ENCODE measurements around the gene MOB3A.

Gene MOB3A

DNA sequence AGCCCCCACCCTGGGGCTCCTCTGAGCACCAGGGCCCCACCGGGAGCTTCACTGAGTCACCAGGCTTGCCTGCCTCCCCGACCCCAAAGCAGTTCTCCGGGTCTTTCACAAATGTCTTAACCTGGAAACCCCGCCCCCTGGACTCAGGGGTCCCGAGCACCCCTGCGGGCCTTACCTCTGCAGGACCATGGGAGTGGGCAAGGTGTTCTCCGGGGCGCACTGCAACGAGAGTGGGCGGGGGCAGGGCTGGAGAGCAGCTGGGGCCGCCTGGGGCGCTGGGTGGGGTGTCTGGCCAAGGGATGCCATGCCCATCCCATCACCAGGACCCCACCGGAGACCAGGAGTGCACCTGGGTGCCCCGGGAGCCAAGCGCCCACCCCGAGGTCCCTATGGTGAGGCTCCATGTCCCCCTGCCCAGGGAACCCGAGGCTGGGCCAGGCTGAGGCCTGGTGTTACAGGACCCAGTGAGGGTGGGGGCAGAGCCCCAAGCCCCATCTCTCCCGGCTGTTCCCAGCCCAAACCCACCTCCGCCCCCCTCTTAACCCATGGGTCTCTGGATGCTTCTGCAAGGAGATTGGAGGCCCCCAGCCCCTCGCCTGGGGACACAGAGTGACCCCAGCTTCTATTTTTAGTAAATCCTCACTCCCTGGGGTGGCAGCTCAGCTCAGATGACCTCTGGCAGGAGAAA, 56.0 kb downstream of the MOB3A start:
- peaks cover 41% of the 10 kb centered on the region for H3K79me2 ChIP-seq (ENCODE audit: low read length)
- peaks cover 77% of the 10 kb centered on the region for H4K20me1 ChIP-seq (ENCODE audit: insufficient read depth, low read length)
- H3K27ac ChIP-seq (ENCODE audit: low read length): peak overlapping the region; percentile 87; the same call in 1 of the 2 replicates
- no peak overlapping the region for H2AFZ ChIP-seq (ENCODE audit: low read depth, low read length)
- H3K4me2 ChIP-seq (ENCODE audit: low read length): no peak overlapping the region
- H3K9me3 ChIP-seq (ENCODE audit: insufficient read depth, low read length): no peaks in the 10 kb centered on the region
- H3K9ac ChIP-seq (ENCODE audit: low read length): no peak overlapping the region
- peaks cover 42% of the 10 kb centered on the region for H3K4me1 ChIP-seq (ENCODE audit: low read length)
- no peaks in the 10 kb centered on the region for H3K27me3 ChIP-seq (ENCODE audit: low read depth, low read length)
- peaks cover 60% of the 10 kb centered on the region for H3K36me3 ChIP-seq (replicated peaks; ENCODE audit: low read depth, low read length)
- no peak overlapping the region for H3K4me3 ChIP-seq (ENCODE audit: low read length)
- no peak for TF ChIP-seq EZH2phosphoT487 (IDR thresholded peaks at IDR 0.05; ENCODE audit: low read depth)
- TF ChIP-seq, protein P1, sequence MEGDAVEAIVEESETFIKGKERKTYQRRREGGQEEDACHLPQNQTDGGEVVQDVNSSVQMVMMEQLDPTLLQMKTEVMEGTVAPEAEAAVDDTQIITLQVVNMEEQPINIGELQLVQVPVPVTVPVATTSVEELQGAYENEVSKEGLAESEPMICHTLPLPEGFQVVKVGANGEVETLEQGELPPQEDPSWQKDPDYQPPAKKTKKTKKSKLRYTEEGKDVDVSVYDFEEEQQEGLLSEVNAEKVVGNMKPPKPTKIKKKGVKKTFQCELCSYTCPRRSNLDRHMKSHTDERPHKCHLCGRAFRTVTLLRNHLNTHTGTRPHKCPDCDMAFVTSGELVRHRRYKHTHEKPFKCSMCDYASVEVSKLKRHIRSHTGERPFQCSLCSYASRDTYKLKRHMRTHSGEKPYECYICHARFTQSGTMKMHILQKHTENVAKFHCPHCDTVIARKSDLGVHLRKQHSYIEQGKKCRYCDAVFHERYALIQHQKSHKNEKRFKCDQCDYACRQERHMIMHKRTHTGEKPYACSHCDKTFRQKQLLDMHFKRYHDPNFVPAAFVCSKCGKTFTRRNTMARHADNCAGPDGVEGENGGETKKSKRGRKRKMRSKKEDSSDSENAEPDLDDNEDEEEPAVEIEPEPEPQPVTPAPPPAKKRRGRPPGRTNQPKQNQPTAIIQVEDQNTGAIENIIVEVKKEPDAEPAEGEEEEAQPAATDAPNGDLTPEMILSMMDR (IDR thresholded peaks at IDR 0.05; ENCODE audit: low read depth, low read length): no peak

DNA sequence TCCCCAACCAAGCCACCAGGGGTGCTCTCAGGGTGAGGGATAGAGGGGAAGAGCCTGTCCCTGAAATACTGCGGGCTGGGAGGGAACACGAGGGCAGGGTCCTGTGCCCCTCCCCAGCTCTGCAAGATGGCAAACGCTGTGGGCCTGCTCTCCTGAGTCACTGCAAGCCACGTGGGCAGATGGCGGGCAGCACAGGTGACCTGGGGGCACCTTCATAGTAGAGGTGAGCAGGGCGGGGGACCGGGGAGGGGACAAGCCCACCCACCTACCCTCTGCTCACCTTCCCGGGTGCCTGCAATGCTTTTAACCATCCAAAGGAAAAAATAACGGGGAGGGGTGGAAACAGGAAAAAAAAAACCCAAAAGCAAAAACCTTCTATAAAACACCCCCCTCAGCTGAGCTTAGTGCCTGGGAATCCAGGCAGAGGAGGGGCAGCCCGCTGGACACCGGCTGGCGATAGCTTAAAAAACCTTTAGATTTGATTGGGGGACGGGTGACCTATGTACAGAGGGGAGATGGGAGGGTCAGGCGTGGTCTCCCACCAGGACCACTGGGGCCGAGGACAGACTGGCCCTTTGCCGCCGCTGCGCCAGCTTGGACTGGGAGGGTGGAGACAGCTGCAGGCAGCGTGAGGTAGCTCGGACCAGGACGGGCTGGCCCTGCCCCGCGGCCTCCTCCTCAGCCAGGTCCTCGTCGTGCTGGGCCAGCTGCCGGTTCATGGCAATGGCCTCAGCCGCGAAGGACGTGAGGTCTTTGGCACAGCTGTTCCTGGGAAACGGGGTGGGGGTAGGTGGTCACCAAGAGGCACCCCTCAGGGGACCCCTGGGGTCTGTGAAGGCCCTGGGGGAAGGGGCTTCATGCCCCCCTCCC, 56.8 kb downstream of the MOB3A start:
- peaks cover 69% of the 10 kb centered on the region for H4K20me1 ChIP-seq (ENCODE audit: insufficient read depth, low read length)
- peaks cover 33% of the 10 kb centered on the region for H3K79me2 ChIP-seq (ENCODE audit: low read length)
- no peak overlapping the region for H3K4me3 ChIP-seq (ENCODE audit: low read length)
- peaks cover 52% of the 10 kb centered on the region for H3K36me3 ChIP-seq (replicated peaks; ENCODE audit: low read depth, low read length)
- TF ChIP-seq EZH2phosphoT487 (IDR thresholded peaks at IDR 0.05; ENCODE audit: low read depth): no peak
- TF ChIP-seq, protein P1 (IDR thresholded peaks at IDR 0.05; ENCODE audit: low read depth, low read length): no peak
- no peak overlapping the region for H3K27ac ChIP-seq (ENCODE audit: low read length)
- H3K9ac ChIP-seq (ENCODE audit: low read length): no peak overlapping the region
- H3K4me2 ChIP-seq (ENCODE audit: low read length): no peak overlapping the region
- no peaks in the 10 kb centered on the region for H3K9me3 ChIP-seq (ENCODE audit: insufficient read depth, low read length)
- peaks cover 34% of the 10 kb centered on the region for H3K4me1 ChIP-seq (ENCODE audit: low read length)
- H2AFZ ChIP-seq (ENCODE audit: low read depth, low read length): no peak overlapping the region
- H3K27me3 ChIP-seq (ENCODE audit: low read depth, low read length): no peaks in the 10 kb centered on the region

DNA sequence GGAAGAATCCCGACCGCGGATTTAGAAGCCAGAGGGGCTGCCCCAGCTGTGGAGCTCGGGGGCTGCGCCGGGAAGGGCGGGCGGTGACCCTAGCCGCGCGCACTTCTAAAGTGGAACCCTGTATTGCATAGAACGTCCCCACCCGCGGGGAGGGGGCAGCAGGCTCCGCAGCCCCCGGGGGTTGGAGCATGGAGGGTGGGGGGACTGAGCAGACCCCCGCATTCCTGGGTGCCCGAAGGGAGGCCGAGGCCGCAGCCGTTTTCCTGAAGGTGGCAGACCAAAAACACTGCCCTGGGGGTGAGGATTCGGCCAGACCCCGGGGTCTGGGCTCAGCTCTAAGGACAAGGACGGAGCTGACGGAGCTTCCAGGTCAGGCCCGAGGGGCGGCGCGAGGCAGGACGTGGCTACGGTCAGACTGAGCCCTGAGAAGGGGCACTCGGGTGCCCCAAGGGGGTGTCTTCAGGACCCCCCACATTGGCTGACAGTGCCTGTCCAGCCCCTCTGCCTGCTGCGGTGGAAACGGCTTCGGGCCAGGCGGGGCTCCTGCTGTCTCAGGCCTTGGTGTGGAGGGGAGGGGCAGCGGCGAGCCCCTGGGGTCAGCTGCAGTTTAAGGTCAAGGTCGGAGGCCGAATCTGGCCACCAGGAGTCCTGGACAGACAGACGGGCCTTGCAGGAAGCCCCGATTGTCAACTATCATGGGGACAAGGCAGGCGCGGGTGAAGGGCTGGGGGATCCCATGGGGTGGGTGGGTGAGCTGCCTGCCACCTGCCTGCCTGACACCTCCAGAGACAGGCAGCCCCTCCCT, 57.6 kb downstream of the MOB3A start:
- H3K9me3 ChIP-seq (ENCODE audit: insufficient read depth, low read length): no peaks in the 10 kb centered on the region
- H3K27ac ChIP-seq (ENCODE audit: low read length): no peak overlapping the region
- H3K36me3 ChIP-seq (replicated peaks; ENCODE audit: low read depth, low read length): peaks cover 49% of the 10 kb centered on the region

More for the DNA sequence above, 57.6 kb downstream of the MOB3A start:
- TF ChIP-seq, protein P1 (IDR thresholded peaks at IDR 0.05; ENCODE audit: low read depth, low read length): no peak
- TF ChIP-seq EZH2phosphoT487 (IDR thresholded peaks at IDR 0.05; ENCODE audit: low read depth): no peak
- Histone ChIP-seq H3K79me2 (ENCODE audit: low read length) (peaks cover 27% of the 10 kb centered on the region), H4K20me1 (ENCODE audit: insufficient read depth, low read length) (peaks cover 61% of the 10 kb centered on the region), H3K4me1 (ENCODE audit: low read length) (peaks cover 29% of the 10 kb centered on the region), H3K4me3 (ENCODE audit: low read length) (no peak overlapping the region), H3K27me3 (ENCODE audit: low read depth, low read length) (no peaks in the 10 kb centered on the region), H3K9ac (ENCODE audit: low read length) (no peak overlapping the region), H3K4me2 (ENCODE audit: low read length) (no peak overlapping the region), H2AFZ (ENCODE audit: low read depth, low read length) (no peak overlapping the region)

Measured in OCI-LY3 (cell line).